GM21737 (cell line): ENCODE data around the gene RBP5.

Experiments
- ATAC-seq: cut with Tn5 transposase; IDR thresholded peaks from one replicate; pipeline ENCODE4 v1.9.1; 2021; ENCODE audit warnings: mild to moderate bottlenecking, moderate library complexity; ENCODE audit not compliant: unreplicated experiment

The RBP5 gene, protein sequence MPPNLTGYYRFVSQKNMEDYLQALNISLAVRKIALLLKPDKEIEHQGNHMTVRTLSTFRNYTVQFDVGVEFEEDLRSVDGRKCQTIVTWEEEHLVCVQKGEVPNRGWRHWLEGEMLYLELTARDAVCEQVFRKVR

DNA sequence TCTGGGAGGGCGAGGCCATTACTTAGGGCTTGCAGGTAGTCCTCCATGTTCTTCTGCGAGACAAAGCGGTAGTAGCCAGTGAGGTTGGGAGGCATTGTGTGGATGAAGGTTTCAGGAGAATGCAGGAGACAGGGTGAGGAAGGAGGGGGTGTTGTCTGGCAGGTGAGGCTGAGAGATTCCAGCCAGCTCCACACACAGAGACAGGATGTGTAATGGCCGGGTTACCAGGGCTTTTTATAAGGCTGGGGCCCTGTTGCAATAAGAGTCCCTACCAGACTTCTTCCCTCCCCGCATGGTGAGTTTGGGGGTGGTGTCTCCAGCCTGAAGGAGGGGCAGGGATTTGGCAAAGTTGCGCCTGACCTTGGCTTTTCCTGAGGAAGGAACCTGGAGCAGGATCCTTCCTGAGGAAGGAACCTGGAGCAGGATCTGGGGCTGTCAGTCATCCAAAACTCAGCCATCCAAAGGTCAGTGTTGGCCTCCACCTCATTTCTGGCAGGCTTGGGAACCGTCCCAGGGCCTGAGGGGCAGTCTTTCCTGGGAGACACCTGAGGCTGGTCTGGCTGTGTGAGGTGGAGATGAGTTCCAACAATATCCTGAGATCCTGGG lies at the start of gene RBP5:
RBP5 (minus strand) TSS at position 209 of the 606 bp plus-strand sequence; CDS start at position 95, 114 bp downstream.
- ATAC-seq = no peak

DNA sequence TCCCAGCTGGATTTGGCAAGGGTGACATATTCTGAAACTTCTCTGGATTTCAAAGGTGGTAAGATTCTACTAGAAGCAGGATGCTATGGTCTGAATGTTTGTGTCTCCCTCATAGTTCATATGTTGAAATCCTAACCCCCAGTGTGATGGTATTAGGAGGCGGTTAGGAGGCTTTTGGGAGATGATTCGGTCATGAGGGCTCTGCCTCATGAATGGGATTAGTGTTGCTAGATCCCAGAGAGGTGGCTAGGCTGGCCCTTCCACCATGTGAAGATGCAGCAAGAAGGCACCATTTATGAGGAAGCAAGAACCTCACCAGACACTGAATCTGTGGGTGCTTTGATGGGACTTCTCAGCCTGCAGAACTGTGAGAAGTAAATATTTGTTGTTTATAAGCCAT lies 49.8 kb upstream of the RBP5 start:
- ATAC-seq = no peak

DNA sequence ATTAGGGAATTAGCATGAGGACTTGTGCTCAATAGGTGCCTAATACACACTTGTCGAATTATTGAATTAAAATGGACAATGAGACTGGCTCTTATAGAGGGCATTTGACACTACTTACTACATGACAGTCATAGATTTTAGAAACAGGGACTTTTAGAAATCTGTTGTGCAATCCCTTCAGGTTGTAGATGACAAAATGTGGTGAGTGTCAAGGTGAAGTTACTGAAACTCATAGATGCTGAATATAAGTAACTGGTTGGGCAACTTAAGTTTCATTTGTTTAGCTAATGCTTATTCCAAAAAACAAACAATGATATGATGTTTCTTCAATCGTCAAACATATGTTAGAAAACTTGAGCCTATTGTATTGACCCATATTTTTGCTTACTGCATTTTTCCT lies 47.9 kb upstream of the RBP5 start:
- no peak for ATAC-seq

DNA sequence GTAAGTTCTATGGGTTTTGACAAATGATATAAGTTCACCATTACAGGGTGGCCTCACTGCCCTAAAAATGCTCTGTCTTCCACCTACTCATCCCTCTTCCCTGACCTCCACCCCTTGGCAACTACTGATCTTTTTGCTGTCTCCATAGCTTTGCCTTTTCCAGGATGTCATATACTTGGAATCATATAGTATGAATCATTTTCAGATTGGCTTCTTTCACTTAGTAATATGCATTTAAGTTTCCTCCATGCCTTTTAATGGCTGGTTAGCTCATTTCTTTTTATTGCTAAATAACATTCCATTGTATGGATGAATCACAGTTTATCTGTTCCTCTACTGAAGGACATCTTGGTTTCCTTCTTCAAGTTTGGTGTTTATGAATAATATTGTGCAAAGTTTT lies 46.8 kb upstream of the RBP5 start:
- ATAC-seq = no peak

DNA sequence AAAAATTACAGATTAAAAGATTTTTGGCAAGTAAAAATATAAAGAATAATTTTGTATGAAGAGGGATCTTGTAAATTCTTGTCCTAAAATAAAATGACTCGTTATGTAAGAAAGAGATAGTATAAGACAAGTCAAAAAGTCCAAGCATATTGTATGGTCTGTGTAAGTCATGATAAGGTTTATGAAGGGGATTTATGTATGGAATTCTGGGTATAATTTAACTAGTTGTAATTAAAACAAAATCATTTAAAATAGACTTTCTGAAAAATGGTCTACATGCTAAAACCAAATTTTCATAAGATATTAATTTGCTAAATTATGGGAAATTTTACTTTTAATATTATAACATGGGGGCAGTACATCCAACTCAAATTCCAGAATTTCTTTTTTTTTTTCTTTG lies 43.2 kb upstream of the RBP5 start:
- no peak for ATAC-seq

DNA sequence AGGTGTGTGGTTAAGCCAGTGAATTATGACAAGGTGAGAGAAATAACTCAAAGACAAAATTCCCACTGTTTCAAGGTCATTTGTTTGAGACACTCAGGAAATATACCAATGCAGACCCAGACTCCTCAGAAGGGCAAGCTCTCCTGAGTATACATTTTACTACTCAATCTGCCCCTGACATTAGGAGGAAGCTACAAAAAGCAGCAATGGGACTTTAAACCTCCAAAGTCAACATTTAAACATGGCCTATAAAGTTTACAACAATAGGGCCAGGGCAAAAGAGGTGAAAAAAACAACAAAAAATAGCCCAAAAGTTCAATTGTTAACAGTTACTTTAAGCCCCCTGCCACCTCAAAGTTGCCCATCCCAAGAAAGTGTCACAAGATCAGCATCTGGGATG lies 41.3 kb upstream of the RBP5 start:
- ATAC-seq = no peak

DNA sequence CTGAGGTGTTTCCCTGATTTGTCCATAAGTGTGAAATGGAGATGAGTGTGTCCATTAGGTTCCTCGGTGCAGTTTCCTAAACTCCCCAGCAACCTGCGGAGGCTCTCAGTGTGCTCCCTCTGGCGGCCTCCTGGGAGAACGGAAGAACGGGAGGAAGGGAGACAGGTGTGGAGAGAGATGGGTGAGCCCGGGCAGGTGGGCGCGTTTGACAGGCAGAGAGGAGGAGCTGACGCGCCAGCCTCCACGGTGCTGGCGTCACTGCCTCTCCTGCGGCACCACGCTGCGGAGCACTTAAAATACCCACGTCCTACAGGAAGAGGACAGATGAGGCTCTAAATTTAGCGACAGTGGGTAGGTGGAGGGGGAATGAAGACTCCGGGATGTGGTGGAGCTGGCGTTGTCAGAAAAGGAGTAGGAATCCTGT lies 34.0 kb upstream of the RBP5 start:
- no peak for ATAC-seq

DNA sequence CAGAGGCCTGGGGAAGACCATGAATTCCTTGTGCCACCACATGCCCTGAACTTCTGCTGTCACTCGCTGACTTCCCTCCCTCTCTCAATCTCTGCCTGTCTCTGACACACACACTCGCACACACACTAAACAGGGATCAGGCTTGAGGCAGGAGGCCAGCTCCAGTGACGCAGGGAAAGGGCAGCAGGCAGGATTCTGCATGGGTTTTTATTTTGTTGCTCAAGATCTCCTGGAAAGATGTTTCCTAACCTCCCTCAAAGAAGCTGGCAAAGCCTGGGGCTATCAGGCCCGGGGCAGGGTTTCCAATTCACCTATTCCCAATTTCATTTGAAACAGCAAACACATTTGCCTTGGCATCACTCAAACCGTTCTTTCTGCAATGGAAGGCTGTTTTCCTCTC lies 33.1 kb upstream of the RBP5 start:
- ATAC-seq = no peak

DNA sequence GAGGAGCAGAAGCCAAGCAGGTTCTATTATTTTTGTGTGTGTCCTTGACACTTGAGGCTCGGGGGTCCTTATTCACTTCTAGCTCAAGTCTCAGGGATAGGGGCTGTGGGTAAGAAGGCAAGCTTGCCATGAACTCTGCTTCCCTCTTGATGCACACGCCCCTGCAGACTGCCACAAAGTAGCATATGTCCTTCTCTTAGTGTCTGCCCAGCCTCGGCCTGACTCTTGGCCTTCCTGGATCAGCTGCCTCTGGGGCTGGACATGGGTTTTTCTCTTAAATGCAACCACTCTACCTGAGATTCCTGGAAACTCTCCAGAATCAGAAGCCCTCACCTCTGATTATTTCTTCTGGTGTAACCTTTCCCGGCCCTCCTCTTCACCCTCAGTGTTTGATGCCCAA lies 32.6 kb upstream of the RBP5 start:
- ATAC-seq = no peak

DNA sequence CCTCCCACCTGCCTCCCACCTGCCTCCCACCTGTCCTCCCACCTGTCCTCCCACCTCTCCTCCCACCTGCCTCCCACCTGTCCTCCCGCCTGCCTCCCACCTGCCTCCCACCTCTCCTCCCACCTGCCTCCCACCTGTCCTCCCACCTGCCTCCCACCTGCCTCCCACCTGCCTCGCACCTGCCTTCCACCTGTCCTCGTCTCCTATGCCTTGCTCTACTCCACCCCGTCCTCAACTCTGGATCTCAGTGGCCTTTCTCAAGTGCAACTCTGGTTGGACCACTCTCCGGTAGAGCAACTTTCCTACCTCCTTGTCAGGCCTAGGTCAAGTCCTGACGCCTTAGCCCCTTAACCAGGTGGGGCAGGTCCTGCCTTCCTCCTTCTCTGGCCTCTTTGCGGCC lies 31.5 kb upstream of the RBP5 start:
- no peak for ATAC-seq

DNA sequence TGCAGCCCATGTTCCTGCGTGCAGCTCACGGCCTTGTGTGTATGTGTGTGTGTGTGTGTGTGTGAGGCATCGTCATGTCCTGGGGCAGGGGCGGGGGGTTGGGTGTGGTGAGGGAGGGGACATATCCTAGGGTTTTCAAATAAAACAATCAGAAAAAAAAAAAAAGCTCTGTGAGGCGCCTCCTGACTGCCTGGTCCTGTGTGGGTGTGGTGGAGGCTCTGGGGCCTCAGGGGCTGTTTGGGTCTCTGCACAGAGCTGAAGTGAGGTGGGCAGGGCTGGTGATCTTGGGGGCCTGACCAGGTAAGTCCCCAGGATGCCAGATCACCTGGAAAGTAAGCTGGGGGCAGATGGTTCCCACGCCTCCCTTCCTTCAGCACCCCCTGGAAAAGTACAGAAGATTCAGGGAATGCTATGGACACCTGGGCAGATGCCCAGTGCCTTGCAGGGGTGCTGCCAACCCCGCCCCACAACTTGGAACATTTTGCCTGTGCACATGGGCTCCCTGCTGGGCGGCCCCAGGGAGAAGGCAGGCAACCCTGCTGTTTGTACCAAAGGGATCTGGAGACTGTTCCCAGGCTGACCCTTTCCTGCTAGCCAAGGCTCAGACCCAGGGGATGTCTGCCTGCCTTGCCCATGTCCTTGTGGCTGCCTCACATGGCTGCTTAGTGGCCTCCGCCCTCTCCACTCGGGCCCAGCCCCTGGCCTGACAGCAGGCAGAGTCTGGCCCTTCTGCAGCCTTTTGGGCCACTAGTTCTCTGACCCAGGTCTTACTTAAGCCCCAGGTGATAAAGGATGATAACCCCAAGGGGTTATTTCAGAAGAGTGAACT lies 30.3 kb upstream of the RBP5 start:
- ATAC-seq = no peak

DNA sequence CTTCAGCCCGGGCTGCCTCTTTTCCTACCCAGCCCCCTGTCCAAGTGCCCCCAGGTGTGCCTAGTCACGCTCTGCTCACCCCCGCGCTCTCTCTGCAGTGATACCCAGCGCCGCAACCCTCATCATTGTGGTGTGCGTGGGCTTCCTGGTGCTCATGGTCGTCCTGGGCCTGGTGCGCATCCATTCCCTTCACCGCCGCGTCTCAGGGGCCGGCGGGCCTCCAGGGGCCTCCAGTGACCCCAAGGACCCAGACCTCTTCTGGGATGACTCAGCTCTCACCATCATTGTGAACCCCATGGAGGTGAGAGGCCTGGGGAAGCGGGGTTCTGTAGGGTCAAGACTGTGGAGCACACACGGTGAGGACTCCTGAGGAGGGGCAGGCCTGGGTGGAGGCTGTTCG lies 28.7 kb upstream of the RBP5 start:
- no peak for ATAC-seq

DNA sequence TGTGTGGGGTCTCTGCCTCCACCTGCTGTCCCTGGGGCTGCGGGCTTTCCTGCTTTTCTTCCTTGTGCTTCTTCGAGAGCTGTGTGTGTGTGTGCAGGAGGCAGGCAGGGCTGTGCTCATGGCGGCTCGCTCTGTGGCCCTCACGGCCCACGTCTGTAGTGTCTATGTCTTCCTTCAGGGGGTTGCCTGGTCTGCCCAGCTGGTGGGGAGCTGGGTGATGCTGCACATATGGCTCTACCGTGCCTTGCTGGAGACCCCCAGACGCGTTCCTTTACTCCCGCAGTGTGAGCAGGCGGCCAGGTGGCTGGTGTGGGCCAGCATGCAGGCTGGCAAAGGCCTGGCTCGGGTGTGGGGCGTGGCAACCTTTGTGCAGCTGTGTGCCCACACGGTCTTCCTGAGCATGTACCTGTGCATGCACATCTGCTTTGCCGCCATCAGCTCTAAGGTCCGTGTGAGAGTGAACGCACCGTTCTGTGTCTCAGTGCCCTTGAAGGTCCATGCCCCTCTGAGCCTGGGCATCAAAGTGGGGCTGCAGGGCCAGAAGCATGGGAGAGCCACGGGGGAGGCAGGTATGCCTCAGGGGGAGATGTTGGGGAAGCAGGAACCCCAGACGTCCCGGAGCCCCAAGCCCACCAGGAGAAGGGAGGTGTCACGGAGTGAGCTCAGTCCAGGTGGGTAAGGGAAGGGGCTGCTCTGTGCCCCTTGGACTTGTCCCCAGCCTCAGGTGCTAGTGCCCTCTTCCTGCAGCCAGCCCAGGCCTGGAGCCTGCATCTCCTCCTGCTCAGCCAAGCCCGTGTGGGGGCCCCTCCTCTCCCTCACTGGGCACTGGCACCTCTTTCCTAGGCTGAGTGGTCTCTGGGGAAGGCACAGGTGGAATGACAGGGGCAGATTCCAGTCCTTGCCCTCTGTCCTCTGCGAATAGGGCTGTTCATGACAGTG lies 27.8 kb upstream of the RBP5 start:
- no peak for ATAC-seq

DNA sequence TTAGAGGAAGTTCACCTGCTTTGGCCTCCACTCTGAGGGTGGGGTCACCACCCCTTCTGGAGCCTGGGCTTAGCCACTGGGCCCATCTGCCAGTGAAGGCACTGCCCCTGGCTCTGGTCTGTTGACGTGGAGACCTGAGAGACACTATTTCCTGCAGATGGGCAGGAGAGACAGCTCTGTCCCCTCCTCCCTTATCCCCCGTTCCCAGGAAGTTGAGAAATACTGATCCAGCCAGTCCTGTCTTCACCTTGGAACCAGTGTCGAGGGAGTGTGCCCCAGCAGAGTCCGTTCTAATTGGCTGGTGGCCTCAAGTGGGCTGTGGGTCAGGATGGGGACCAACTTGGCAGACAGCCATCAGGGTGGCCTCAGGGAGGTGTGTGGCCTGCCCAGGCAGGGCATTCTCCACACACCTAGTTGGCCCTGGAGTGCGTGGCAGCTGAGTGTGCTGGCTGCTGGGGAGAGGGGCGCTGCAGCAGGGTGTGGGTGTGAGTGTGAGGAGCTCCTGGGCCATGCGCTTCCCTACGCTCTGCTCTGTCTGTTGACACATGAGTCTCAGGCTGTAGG lies 26.9 kb upstream of the RBP5 start:
- no peak for ATAC-seq

DNA sequence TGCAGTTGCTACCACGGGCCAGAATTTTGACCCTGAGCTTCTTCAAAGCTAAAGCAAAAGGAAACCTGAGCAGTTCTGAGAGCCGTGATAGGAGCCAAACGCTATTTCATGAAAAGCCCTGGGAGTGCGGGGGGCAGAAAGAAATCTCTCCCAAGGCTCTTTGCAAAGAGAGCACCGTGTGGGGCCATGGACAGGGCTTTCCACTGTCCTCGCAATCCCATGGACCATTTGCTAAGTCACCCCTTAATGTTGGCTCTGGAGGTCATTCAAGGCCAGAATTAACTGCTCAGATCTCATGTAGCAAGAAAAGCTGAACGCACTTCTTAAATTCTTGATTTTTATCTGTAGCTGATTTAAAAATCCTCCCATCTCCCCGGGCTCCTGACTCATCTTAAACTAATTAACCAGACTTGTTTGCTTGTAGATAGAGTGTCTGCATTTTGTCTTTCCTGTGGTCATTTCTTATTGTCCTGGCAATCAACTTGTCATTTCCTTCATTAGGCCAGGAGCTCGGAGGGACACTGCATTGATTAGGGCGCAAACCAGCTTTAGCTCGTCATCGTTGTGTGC lies 26.3 kb upstream of the RBP5 start:
- no peak for ATAC-seq

DNA sequence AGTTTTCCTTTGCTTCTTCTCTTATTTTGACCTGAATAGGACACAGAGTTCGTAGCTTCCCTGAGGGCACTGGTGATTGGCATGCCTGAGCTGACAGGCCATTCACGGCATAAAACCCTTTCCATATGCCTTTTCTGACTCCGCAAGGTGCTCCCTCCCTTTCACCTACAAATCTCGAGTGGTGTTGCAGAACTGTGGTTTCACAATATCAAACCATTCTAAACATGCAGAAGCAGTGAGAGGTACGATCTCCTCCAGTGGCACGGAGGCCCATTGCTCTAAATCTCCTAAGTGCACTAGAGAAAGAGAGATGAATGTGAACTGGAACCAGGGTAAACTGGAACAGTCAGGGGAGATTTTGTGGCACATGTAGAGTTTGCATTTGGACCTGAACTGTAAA lies 25.4 kb upstream of the RBP5 start:
- no peak for ATAC-seq

DNA sequence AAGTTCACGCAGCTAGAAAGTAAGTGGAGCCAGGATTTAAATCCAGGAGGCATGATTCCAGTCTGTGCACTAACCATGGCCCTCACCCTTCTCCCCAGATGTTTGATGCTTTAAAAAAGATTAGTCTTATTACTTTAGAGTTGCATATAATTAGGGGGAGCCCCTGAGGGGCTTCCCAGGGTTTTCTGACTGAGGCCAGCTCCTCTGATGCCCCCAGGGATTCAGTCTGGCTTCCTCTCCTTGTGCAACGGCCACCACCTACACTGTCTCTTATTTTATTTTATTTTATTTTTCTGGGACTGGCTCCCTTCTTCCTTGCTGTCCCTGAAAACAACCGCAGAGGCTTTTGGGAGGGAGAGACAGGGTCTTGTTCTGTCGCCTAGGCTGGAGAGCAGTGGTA lies 24.1 kb upstream of the RBP5 start:
- no peak for ATAC-seq

DNA sequence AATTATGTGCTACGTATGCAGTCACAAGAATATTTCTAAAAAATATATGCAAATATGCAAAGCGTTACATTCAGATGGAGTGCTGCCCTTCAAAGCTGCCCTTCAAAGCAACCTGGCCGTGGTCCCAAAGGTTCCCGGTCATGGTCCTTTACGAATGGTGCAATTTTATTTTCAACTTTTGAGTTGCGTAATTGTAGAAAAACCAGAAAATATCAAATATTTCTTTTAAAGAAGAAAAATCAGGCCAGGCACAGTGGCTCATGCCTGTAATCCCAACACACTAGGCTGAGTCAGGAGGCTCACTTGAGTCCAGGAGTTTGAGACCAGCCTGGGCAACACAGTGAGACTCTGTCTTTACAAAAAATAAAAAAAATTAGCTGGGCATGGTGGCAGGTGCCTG lies 22.8 kb upstream of the RBP5 start:
- no peak for ATAC-seq

DNA sequence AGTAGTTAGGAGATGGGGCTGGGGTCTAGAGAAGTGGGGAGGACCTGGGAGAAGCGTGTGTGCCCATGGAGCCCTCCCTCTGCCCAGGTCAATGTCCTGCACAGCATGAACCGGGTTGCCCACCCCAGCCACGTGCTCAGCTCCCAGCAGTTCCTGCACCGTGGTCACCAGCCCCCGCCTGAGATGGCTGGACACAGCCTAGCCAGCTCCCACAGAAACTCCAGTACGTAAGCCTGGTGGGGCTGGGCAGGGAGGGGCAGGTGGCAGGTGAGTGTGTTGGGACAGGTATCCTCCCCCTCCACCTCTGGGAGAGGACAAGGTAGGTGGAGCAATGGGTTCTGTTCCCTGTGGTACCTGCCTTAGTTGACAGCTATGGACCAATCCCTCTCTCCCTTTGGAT lies 22.2 kb upstream of the RBP5 start:
- no peak for ATAC-seq

DNA sequence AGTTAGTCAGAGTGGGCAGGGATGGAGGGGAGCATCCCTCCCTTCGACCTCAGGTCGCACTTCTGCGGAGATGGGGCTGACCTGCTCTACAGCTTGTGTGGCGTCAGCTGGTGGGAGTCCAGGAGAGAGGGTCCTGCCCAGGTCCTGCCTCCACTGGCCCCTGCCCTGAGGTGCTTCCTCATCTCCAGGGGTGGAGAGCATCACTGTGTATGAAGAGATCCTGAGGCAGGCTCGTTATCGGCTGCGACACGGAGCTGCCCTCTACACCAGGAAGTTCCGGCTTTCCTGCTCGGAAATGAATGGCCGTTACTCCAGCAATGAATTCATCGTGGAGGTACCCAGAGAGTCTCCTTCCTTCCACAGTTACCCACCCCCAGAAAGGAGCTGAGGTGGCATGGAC lies 21.7 kb upstream of the RBP5 start:
- no peak for ATAC-seq

DNA sequence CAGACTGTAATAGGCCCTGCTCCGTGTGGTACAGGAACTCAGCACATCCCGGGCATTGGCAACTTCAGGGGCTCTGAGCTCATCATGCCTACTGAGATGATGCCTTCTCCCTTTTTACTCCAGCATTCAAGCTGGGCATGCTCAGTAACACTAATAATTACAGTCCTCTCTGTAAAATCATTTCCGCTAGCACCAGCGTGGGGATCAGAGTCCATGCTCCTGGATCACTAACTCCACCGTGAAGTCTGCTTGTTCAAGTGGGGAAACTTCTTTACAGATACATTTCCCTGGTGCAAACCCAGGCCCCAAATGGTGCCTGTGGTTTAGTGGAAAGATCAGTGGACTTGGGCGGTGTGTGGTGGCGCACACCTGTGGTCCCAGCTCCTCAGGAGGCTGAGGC lies 18.2 kb upstream of the RBP5 start:
- no peak for ATAC-seq
